B cell (primary cell): ENCODE results near the gene MRPL18.

Experiments
- CTCF ChIP-seq: fragments of 200-600 bp; IDR thresholded peaks from one replicate; pipeline ENCODE4 v1.8.0; 2022; ENCODE audit warnings: antibody characterized with exemption, mild to moderate bottlenecking
- EZH2 ChIP-seq: IDR thresholded peaks from 2 replicates; pipeline ENCODE4 v1.6.1; 2012; ENCODE audit warnings: borderline replicate concordance, low read depth, mild to moderate bottlenecking, moderate library complexity, low read length; ENCODE audit not compliant: insufficient read depth, poor library complexity, severe bottlenecking

- TF ChIP-seq CTCF (no peak), EZH2 (no peak)
Measured at GRCh38 chr6:159821726-159822125, 31.5 kb downstream of the MRPL18 start.
